HuH-7.5 (cell line): Measurements from ENCODE around the gene SORCS2.
A peak's percentile ranks its signal among the peaks of the same experiment; 100 is the strongest.
"Not testable (repeated sequence)": the region's sequence is repeated elsewhere in the genome, so short reads cannot be mapped to it uniquely, and the experiment has no call there.

Source experiments
- DNase-seq: peaks from one replicate; pipeline ENCODE4 v3.0.0; 2011; ENCODE audit warnings: low spot score

SORCS2 gene

DNA sequence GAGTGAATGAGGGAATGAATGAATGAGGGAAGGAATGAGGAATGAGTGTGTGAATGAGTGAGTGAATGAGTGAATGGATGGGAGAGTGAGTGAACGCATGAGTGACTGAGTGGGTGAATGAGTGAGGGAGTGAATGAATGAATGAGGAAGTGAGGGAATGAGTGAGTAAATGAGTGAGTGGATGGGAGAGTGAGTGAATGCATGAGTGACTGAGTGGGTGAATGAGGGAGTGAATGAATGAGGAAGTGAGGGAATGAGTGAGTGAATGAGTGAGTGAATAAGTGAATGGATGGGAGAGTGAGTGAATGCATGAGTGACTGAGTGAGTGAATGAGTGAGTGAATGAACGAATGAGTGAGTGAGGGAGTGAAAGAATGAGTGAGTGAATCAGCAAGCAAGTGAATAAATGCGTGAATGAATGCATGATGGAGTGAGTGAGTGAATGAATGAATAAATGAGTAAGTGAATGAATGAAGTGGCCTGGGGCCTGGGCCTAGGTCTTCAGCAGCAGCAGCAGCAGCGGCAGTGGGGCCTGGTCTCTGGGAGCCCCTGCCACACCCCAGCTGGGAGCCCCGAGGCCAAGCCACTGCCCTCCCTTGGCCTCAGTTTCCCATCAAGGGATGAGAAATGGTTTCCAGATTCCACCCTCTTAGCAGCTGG lies 258.6 kb downstream of the SORCS2 start:
- no peak for DNase-seq

DNA sequence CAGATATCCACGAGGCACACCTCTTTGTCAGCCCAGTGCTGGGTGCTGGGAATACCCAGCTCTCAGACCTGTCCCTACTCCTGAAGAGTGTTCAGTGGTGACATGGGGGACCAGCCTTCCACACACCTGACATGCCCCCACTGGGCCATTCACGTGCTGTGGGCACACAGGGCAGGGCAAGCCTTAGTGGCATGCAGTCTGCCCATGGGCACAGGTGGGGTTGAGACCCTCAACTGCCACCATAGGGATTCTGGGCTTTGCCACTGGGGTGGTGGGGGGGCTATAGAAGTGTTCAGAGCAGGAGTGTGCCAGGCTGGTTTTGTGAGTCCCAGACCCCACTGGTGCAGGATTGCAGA lies 259.1 kb downstream of the SORCS2 start:
- DNase-seq = no peak

DNA sequence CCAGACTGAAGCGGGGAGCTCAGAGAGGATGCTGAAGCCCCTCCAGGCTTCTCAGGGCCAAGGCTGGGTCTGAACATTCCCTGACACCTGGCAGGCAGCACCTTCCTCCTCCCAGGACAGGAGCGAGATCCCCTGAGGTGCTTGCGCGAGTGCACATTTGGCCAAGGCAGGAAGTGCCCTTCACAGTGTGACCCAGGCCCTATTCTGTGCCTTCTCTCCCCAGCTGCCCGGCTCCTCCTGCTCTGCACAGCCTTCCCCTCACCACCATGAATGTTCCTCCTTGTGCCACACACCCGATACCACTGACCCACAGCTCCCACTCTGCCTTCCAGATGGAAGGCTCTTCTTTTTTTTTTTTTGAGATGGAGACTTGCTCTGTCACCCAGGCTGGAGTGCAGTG lies 259.5 kb downstream of the SORCS2 start:
- DNase-seq = no peak

DNA sequence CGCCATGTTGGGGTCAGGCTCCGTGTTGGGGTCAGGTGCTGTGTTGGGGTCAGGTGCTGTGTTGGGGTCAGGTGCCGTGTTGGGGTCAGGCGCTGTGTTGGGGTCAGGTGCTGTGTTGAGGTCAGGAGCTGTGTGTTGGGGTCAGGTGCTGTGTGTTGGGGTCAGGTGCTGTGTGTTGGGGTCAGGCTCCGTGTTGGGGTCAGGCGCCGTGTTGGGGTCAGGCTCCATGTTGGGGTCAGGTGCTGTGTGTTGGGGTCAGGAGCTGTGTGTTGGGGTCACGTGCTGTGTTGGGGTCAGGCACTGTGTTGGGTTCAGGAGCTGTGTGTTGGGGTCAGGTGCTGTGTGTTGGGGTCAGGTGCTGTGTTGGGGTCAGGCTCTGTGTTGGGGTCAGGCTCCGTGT lies 260.5 kb downstream of the SORCS2 start:
- not testable (repeated sequence) for DNase-seq

DNA sequence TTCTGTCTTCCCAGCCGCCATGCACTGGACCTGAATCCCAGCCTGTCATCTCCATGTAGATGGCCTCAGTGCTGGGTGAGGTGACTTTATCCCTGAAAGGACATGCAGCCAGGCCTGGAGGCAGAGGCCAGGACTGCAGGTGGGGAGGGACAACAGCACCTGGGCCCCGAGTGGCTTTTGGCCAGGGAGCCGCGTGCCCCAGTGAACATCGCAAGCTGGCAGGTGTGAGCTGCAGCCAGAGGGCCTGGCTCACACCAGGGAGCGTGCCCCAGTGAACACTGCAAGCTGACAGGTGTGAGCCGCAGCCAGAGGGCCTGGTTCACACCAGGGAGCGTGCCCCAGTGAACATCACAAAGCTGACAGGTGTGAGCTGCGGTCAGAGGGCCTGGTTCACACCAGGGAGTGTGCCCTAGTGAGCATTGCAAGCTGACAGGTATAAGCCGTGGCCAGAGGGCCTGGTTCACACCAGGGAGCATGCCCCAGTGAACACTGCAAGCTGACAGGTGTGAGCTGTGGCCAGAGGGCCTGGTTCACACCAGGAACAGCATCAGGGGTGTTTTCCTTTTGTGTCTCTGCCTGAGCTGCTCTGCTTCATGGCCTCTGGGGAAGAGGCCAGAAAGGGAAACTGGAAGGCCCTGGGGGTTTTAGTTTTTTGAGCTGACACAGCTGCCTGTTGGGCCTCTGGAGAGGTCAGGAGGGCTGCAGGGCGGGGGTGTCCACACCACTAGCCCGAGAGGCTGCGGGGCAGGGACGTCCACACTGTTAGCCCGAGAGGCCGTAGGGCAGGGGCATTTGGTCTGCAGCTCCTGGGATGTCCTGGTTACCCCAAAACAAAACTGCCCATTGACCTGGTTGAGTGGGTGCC lies 265.1 kb downstream of the SORCS2 start:
- DNase-seq = no peak

DNA sequence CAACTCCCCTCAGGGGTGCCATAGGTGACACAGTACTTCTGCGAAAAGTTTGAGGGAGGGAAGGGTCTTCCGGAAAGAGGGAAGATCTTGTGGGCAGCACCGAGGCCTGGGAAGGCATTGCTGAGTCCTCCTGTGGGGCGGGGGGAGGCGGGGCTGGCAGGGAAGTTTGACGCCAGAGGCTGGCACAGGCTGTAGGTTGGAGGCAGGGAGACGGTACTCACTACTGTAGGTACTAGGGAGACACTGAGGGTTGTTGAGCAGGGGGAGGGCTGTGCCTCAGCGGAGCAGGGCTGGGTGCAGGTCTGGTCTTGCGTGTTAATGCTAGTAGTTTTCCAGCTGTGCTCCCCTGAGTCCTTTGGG lies 265.7 kb downstream of the SORCS2 start:
- no peak for DNase-seq

DNA sequence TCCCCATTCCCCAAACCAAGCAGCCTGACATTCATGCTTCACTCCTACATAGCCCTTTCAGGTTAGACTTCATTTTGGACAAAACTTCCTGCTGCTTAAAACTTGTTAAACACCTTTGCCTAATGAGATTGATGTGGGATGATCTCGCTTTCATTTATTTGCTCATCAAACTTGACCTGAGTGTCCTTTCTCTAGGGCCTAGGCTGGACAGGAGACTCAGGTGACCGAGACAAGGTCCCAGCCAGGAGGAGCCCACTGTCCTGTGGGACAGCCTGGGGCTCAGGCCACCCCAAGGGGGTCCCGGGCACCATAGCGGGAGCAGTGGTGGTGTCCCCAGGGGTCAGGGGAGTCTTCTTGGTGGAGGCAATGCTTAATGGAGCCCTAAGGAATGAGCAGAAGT lies 266.1 kb downstream of the SORCS2 start:
- DNase-seq = no peak

DNA sequence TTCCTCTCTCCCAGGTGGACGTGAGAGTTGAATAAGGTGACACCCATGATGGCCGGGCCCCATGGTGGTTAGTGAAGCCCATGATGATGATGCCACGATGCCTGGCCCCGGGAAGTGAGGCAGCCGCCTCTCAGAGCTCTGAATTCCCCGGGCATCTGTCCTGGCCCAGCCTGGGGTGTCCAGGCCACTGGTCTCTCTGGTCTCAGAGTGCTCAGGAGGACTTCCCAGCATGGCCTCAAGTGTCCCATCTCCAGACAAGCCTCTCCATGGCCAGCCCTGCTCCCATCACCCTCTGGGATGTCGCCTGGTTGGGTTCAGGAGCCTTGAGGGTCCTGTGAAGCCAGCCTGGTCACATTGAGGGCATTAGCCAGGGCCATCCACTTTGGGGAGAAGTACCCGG lies 267.1 kb downstream of the SORCS2 start:
- no peak for DNase-seq

DNA sequence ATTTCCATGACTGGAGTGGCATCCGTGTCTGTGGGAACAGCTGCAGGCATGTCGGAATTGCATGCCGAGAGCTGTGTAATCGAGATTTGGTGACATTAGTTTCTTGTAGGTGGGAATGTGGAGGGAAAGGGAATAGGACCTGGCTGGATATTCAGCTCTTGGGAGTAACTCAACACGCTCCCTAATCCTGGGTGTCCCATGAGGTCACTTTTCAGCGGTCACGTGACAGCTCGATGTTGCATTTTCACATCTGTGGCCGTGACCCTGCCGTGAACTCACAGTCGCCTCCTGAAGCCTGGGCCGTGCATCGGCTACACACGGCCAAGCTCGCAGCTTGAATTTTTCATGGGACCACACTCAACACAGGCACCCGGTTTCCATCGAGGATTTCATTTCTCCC lies 268.2 kb downstream of the SORCS2 start:
- DNase-seq = no peak

DNA sequence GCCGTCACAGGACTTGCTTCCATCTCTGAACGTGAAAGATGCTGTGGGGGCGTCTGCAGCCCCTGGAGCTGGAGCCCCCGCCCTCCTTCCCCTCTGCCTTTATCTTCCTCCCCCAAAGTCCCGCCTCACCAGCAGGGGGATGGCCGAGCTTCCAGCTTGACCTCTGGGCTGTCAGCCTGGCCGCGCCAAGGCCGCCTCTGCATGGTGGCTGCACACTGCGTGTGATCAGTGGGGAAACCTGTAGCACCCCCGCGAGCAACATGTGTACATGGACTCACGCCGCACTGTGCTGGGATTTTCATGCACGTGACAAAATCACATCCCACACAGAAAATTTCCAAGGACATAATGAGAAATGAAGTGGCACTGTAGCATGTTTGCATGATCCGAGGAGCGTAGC lies 268.9 kb downstream of the SORCS2 start:
- DNase-seq = no peak

DNA sequence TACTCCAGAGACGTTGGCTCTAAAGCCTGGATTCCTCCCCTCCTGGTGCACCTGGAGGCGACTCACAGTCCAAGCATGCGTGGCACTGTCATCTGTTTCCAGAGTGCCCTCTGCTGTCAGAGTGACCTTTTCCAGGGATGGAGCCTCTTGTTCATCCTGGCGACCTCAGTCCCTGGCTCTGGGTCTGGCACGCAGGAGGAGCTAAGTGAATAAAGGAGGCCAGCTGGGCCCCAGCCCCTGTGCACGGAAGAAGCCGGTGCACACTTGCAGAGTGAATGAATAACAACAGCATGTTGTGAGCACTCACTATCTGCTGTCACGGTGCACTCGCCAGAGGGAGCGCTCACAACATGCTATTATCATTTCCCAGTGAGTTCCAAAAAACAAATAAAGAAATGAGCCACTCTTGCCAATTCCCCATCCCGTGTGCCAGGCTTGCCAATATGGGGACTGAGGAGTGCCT lies 270.2 kb downstream of the SORCS2 start:
- DNase-seq = peak; percentile 62

DNA sequence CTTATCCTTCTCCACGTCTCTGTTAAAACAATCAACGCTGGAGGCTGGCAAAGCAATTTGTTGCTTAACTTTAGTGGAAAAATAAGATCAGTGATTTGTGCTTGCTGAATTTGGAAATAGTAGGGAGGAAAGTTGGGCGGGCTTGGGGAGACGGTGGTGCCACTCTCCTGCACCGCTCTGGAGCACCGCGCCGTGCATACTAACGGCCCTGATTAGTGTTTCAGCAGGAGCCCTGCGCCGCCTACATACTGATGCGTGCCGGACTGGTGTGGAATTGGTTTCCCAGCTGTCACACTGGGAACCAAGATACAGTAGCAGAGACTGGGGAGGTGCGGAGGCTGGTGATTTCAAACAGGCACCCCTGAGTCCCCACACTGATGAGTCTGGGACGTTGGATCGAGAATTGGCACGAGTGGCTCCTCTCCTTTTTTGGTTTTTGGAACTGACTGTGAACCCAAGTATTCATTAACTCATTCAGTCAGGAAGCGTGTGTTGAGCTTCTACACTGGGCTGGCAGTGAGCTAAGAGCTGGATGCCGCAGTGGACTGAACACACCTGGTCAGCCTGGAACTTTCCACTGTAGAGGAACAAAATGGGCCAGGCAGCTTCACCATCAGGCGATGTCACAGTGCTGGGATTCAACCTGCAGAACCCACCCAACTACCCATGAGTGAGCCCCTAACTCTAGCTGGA lies 271.4 kb downstream of the SORCS2 start:
- no peak for DNase-seq

DNA sequence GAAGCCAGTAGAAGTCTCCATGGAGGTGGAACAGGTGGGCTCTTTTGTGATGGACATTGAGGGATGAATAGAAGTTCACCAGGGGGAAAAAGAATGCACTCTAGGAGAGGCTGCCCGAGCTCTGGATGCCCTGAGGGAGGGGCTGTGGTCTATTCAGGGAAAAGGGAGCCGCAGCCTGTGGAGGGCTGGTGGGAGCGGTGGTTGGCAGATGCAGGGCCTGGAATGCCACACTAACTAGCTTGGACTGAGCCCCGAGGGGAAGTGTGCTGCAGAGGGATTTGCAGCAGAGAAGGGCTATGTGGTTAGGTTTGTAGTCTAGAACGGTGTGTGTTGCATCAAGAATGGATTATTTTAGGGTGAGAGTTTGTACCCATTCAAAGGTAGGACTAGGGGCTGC lies 271.9 kb downstream of the SORCS2 start:
- DNase-seq = no peak

DNA sequence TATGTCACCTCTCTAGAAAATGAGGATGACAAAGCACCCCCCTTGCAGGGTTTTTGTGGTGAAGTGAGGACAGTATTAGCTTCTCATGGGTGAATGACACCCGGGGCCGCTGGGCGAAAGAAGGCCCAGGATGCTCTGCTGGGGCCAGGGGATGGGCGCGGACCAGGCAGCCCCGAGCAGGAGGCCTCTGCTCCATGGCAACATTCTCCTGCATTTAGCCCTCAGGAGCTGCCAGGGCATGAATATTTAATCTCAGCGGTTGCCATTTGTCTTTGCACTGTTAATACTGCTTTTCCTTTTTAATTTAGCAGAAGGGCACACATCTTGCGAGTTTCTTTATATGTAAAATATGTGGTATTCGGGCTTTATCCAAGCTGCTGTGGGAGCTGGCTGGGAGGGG lies 272.7 kb downstream of the SORCS2 start:
- DNase-seq = no peak

DNA sequence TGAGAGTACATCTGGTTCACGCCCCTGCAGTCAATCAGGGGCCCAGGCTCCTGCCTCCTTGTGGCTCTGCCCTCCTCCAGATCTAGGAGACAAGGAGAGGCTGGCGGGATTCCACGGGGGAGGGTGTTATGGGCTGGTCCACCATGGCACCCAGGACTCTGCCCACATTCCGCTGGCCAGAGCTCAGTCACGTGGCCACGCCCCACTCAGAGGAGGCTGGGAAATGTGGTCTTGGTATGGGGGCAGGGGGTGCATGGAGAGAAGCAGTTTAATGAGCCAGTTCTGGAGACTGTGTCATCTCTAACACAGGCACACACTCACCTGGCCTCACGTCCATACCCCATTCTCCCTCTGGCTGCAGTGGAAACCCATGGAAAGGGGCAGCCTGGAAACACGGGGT lies 273.9 kb downstream of the SORCS2 start:
- DNase-seq = no peak

DNA sequence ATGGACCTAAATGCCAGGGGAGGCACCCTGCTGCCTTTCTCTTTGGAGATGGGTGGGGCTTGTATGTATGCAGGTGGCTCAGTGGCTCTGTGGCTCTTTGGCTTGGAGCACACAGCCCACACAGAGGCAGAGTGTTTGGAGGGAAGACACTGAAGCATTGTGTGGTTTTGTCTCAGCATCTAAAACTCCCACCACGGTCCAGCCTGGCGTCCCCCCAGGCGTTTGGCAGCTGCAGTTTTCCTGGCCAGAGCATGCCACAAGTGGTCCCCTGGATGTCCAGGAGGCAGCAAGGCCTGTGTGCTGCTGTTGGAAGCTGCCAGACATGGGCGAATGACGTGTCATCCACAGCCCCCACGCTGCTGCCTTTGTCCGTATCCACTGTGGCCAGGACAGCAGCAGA lies 274.6 kb downstream of the SORCS2 start:
- no peak for DNase-seq

DNA sequence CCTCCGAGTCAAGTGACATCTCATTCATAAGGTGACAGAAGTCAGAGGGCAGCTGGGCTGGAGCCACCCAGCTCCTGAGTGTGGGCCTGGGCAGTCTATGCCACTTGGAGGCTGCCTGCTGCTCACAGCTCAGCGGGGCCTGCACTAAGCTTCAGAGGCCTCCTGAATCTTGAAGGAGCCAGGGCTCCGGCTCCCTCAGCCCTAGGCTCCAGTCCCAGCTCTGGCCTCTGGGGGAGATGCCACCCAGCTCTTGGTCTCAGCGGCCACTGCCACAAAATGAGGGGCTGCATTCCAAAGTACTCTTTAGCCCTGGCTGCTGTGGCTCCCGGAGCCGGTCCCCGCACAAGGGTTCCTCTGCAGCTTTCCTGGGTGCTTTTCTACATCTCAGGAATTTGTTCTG lies 275.1 kb downstream of the SORCS2 start:
- DNase-seq = no peak

DNA sequence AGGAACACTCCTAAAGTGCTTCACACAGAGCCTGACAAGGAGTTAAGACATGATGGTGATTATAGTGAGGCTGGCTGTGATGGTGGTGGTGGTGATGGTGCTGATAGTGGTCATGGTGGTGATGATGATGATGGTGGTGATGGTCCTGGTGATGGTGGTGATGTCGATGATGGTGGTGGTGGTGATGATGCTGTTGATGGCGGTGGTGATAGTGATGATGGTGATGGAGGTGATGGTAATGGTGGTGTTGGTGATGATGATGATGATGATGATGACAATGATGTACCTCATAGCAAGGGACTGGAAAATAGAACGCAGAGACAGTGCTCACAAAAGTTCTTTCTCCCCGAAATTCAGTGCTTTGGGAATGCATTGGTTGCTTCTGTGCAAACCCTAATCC lies 276.7 kb downstream of the SORCS2 start:
- no peak for DNase-seq

DNA sequence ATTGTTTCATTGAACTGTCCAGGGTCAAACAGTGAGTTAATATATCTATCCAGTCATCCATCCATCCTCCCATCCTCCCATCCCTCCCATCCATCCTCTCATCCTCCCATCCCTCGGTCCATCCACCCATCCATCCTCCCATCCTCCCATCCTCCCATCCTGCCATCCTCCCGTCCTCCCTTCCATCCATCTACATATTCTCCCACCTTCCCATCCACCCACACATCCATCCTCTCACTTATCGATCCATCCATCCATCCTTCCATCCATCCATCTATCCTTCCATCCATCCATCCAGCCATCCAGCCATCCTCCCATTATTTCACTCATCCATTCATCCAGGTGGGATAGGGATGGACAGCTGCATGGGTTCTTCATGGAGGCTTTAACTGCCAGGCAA lies 277.8 kb downstream of the SORCS2 start:
- no peak for DNase-seq

DNA sequence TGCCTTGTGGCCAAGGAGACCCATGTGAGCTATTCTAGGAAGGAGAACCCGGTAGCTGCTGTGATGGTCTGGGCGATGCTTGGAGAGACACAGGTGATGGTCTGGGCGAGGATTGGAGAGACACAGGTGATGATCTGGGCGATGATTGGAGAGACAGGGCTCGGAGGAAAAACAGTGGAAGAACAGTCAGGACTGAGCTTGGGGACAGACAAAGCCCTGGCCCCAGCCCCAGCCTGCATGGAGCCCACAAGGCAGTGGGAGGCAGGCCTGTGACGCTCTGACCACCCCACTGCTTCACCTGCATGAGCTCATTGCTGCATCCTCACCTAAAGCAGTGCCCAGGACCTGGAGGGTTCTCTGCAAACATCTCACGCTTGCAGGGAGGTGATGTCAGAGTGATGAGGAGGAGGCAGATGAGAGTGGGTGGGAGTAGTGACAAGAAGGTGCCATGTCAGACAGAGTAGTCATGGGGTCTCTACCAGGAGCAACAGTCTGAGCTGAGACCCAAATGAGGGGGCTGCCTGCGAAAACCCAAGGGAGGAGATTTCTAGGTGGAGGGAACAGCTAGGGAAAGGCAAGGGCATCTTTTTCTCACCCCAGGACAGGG lies 278.3 kb downstream of the SORCS2 start:
- DNase-seq = no peak

DNA sequence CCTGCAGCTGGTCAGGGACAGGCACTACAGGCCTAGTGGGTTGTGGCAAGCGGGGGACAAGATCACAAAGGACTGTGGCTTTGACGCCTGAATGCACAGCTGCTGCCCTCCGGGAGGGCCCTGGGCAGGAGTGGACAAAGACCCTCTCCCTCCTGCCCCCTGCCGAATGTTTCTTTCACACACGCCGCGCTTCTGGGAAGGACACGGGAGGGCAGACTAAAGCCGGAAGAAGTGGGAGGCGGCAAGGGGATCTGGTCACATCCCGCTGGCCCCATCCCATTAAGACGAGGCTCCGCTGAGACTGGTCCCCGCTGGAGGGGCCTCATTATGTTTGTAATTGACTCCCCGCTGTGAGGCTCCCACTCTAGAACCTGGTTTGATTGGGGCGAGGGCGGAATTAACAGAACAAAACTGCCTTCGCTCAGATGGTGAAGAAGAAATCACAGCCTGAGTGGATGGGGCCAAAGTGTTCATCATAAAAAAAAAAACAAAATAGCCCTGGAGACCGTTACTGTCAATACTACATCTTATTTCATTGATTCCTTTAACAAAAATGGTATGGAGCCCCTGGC lies 280.2 kb downstream of the SORCS2 start:
- no peak for DNase-seq

DNA sequence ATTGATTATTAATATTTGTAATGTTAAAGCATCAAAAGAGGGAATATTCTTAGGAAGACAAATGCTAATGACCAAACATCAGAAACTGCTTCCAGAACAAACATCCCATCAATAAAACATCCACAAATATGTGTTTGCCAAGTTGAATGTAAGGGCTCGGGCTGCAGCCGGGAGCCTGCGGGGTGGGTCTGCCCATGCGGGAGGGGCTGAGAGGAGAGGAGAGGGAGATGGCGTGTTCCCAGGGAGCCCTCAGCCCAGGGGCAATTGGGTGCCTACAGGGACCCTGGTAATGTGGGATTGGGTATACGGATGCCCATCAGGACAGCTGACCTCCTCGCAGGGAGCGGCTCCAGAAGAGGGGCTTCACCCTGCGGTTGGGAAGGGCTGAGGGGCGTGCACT lies 280.7 kb downstream of the SORCS2 start:
- DNase-seq = no peak

DNA sequence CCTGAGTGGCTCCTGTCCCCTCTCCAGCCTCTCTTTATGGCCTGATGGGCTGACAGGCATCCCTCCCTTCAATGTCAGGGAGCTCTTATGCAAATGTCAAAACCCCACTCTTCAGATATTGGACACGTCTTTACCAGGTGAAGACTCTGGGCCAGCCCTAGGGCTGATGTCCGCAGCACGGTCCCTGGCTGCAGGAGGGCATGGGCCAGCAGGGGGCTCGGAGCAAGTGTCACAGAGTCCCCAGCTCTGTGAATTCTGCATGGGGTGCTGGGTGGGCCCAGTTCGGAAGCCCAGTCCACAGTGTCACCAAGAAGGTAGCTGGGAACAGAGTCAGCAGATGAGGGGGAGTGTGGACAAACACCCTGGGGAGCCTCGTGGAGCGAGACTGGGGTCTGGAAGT lies 282.0 kb downstream of the SORCS2 start:
- DNase-seq = no peak
